Activated naive CD4-positive, alpha-beta T cell treated with anti-CD3 and anti-CD28 coated beads, Interleukin-2, amount 50 U/mL, for 72 hours (primary cell): Measurements from ENCODE around the gene RNU1-3. TPM values are rescaled to one million over a fixed set of nuclear protein-coding genes. Genes with fewer than 3 reads are reported as not detected.
A peak's percentile ranks its signal among the peaks of the same experiment; 100 is the strongest.
"Not testable (repeated sequence)": the region's sequence is repeated elsewhere in the genome, so short reads cannot be mapped to it uniquely, and the experiment has no call there.

Experiments used
- ATAC-seq, 2 donors: fragments of 150-1000 bp; cut with Tn5 transposase; 2 replicates each; pipeline ENCODE4 v1.10.0; 2021; ENCODE audit warnings: mild to moderate bottlenecking in 2 of 2, moderate library complexity in 2 of 2
- DNase-seq, 2 donors: peaks; one replicate each; pipeline ENCODE4 v3.0.0; 2021 to 2022; ENCODE audit warnings: low spot score in 2 of 2
- H3K27ac Mint-ChIP-seq, 2 donors: one replicate each; pipeline ENCODE4 v1.8.0; 2022; ENCODE audit warnings: mild to moderate bottlenecking in 2 of 2, mixed read lengths in 2 of 2
- H3K36me3 Mint-ChIP-seq, 2 donors: one replicate each; pipeline ENCODE4 v1.8.0; 2022; ENCODE audit warnings: mixed read lengths in 2 of 2
- H3K9me3 Mint-ChIP-seq, 2 donors: one replicate each; pipeline ENCODE4 v1.8.0; 2022; ENCODE audit warnings: mixed read lengths in 2 of 2
- total RNA-seq, 2 donors: library from RNA; stranded (reverse); gene quantifications; one replicate each; pipeline ENCODE4 v1.2.3, GENCODE V29; 2022

The RNU1-3 gene
- total RNA-seq, 2 donors from 2014 or later, result 1,082 to 1,722 TPM

- H3K27ac Mint-ChIP-seq, H3K36me3 Mint-ChIP-seq, H3K9me3 Mint-ChIP-seq, ATAC-seq: not testable (repeated sequence)
- DNase-seq, result peak; percentile 23 to 62
Measured at GRCh38 chr1:16619803-16620501, 46.8 kb downstream of the RNU1-3 start.

- Mint-ChIP-seq H3K36me3 (no peaks in the 10 kb centered on the region), H3K9me3 (no peaks in the 10 kb centered on the region), H3K27ac (no peak overlapping the region)
- peak; percentile 14 to 61 for DNase-seq
- no peak for ATAC-seq
Measured at GRCh38 chr1:16618719-16619118, 48.0 kb downstream of the RNU1-3 start.

- Mint-ChIP-seq H3K36me3 (no peaks in the 10 kb centered on the region), H3K9me3 (no peaks in the 10 kb centered on the region), H3K27ac (no peak overlapping the region)
- ATAC-seq, result no peak
- DNase-seq, result peak in 1 of 2 donors; percentile 2
Measured at GRCh38 chr1:16617778-16618580, 48.8 kb downstream of the RNU1-3 start.

- ATAC-seq, result no peak
- H3K9me3 Mint-ChIP-seq, result no peaks in the 10 kb centered on the region
- peak; percentile 26 to 56 for DNase-seq
- no peaks in the 10 kb centered on the region for H3K36me3 Mint-ChIP-seq
- no peak overlapping the region for H3K27ac Mint-ChIP-seq
Measured at GRCh38 chr1:16617114-16617631, 49.6 kb downstream of the RNU1-3 start.

Other genes with a start within 250 kb of the RNU1-3 start
- not detected for gene SPATA21, start 229.5 kb downstream of the RNU1-3 start, total RNA-seq
- 10 to 100 TPM; 58.8 to 69.5 TPM for gene NECAP2, start 226.2 kb downstream of the RNU1-3 start, total RNA-seq
- gene RNU1-1, start 152.7 kb downstream of the RNU1-3 start, total RNA-seq, result 1,000 to 10,000 TPM; 1,082 to 1,722 TPM
- 1 to 10 TPM; 6.2 to 6.5 TPM for gene NBPF1, start 53.4 kb downstream of the RNU1-3 start, total RNA-seq
- gene RNU1-4, start 73.6 kb upstream of the RNU1-3 start, total RNA-seq, result 1,000 to 10,000 TPM; 1,082 to 1,722 TPM
- 1,000 to 10,000 TPM; 1,082 to 1,722 TPM for gene RNU1-2, start 229.0 kb upstream of the RNU1-3 start, total RNA-seq